ENCODE data around the gene AMH.
"Not testable (repeated sequence)": the region's sequence is repeated elsewhere in the genome, so short reads cannot be mapped to it uniquely, and the experiment has no call there.

AMH gene

DNA sequence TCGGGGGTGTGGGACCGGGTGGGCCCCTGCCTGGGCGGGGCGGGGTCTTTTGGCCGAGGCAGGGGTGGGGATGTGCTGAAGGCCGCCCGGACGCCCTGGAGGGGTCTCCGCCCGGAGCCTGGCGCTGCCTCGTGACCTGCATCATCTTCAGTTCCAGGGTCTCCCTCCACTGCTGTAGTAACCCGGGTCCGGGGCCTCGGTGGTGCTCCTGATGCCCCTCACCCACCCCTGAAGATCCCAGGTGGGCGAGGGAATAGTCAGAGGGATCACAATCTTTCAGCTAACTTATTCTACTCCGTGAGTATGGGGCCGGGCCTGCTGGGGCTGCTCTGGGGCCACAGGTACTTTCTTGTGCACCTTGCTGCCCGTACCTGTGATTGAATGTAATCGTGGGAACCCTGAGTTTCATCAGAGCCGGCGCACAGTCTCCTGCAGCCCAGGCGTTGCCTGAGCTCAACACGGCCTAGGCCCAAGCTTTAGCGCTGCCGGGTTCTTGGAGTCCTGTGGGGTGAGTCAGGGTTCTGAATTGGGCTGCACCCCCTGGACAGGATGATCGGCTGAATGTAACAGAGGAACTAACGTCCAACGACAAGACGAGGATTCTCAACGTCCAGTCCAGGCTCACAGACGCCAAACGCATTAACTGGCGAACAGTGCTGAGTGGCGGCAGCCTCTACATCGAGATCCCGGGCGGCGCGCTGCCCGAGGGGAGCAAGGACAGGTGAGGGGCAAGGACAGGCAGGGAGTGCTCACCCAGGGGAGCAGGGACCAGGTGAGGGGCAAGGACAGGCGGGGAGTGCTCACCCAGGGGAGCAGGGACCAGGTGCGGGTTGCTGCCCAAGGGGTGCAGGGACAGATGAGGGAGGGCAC lies 22.3 kb downstream of the AMH start:
- no peak for DNase-seq

DNA sequence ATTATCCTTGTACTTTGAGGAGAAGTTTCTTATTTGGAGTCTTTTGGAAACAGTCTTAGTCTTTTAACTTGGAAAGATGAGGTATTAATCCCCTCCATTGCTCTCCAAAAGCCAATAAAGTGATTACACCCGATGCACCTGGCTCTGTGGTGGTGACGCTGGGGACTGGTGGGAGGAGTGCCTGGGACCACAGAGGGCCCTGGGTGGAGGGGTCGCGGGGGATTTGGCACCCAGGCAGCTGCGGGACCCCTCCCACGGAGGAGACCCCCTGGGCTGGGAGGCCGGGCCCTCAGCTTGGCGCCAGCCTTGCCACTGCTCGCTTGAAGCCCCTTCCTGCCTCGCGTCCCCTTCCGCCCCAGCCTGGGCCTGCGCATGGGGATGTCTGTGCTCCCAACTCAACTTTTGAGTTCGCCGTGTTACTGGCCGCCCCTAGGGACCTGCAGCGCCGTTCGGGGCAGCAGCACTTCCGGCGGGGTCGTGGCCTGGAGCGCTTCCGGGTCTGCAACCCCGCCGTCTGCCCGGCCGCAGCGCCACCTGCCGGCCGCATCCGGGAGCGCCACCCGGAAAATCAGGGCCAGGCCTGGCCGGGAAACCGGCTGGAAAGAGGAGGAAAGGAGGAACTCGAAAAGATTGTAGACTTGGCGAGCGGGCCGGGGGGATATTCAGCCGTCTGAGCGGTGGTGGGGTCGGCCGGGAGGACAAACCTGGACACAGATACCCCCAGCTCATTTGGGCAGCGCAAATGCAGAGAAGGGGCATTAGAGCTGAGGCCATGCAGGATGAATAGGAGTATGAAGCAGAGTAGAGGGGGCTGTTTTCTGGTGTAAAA lies 24.4 kb downstream of the AMH start:
- peak; percentile 38 for DNase-seq

DNA sequence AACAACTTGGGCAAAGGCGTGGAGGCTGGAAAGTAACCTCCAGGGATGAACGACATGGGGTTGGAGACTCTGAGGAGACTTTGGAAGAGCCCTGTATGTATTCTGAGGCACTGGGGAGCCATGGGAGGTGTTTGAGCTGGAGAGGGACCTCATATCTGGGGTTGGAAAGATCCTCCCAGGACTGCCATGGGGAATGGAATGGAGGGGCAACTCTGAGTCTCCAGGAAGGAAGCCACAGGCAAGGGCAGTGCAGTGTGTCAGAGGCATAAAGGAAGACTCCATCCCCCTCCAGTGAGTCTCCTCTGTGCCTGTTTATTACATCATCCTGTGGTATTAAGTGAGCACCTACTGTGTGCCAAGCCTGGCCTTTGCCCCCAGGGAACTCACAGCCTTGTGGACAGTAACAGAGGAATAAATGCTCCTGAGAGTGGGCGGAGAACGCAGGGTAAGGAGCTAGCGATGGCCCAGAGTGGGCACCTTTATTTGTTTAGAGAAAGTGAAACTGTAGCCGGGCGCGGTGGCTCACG lies 25.1 kb downstream of the AMH start:
- DNase-seq: no peak

DNA sequence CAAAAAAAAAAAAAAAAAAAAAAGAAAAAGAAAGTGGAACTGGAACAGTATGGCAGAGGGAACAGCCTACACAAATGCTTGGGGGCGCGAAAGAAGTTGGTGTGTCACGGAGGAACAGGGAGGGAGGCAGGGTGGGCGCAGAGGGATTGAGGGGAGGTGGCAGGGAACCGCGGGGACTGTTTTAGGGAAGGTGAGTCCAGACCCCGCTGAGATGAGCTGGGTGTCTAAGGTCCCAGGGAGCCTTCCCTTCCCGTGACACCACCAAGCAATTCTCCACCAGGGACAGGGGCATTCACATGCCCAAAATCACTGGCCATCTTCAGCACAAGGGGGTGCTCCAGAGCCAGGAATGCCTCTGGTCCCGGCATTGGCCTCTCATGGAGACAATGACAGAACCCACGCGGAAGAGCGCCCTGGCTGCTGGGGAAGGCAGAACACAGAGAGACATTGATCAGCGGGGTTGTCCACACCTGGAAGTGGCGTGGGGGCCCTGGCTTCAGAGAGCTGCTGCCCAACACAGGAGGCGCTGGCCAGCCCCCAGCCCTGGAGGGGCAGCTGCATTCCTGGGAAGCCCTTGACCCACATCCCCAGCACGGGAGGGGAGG lies 25.9 kb downstream of the AMH start:
- DNase-seq: no peak

DNA sequence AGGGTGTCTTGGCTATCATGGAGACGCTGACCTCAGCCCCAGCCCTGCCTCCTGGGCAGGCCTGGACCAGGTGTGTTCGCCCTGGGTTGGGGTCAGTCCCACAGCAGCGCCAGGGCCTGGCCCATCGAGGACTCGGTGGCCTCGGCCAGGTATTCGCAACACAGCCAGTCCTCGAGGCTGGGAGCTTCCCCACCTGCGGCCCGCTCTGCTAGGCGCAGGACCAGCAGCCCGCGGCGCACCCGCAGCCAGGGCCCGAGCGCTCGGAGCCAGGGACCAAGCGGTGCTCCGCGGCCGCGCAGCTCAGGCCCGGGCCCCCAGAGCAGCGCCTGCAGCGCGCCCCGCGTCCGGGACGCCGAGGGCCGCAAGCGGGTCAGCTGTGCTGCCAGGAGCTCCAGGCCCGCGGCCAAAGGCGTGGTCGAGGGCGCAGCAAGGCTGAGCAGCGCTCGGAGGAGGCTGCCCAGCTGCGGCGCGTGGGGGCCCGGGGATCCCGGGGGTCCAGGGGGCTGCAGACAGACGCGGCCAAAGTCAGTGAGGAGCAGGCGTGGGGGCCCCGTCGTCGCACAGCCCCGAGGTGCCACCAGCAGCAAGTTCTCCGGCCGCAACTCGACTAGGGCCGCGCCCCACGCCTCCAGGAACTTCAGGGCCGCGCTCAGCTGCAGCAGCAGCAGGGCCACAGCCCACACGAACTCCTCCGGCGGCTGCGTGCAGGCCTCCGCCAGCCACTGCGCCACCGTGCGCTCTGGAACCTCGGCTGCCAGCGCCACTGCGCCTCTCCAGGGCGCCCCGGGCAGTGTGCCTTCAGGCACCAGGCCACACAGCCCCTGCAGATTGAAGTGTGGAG lies 26.7 kb downstream of the AMH start:
- DNase-seq: no peak

DNA sequence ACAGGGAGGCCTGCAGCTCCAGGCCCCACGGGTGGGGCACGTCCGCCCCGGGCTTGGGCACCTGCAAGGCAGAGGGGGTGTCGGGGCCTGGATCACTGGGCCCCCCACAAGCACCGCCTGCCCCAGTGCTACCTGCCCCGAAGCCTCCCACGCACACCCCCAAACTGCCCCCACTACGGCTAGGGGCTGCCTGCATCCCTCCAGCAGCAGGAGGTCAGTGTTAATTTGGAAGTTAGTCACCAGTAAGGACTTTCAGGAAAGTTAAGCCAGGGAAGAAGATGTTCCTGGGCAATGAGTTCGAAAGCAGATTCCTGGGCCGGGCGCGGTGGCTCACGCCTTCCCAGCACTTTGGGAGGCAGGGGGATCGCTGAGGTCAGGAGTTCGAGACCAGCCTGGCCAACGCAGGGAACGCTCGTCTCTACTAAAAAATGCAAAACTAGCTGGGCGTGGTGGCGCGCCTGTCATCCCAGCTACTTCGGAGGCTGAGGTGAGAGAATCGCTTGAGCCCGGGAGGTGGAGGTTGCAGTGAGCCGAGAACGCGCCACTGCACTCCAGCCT lies 27.4 kb downstream of the AMH start:
- DNase-seq: no peak

DNA sequence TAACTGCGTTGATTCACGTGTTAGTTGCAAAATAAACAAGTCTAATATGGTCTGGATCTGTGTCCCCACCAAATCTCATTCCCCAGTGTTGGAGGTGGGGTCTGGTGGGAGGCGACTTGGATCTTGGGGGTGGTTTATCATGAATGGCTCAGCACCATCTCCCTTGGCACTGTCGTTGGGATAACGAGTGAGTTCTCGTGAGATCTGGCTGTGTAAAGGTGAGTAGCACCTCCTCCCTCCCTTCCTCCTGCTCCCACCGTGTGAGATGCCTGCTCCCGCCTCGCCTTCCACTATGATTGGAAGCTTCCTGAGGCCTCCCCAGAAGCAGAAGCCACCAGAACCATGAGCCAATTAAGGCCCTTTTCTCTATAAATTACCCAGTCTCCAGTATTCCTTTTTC lies 28.0 kb downstream of the AMH start:
- DNase-seq: no peak

DNA sequence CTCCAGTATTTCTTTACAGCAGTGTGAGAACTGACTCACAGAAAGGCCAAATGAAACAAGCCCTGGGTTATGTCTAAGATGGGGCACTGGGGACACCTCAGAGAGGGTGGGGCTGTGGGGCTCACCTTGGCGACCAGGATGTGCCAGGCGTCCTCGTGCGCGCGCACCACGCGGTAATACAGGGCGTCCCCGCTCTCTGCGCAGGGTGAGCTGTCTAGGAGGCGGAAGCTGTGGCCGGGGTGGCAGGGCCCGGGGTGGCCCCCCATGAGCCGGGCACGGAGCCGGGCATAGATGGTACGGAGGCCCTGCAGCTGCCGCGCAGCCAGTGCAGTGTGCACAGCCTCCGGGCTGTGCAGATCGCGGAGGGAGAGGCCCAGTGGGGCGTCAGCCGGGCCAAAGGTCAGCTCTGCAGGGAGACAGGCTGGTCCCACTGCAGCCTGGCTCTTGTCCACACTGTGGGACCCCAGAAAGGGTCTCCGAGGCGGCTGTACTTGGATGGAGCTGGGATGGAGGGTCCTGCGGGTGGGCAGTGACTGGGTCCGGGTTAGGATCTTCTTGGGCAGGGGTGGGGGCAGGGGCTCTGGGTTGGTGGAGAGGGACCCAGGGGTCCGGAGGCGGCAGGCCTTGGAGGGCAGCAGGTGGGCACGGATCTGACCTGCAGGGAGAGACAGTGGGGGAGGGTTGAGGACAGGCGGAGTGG lies 29.5 kb downstream of the AMH start:
- no peak for DNase-seq

DNA sequence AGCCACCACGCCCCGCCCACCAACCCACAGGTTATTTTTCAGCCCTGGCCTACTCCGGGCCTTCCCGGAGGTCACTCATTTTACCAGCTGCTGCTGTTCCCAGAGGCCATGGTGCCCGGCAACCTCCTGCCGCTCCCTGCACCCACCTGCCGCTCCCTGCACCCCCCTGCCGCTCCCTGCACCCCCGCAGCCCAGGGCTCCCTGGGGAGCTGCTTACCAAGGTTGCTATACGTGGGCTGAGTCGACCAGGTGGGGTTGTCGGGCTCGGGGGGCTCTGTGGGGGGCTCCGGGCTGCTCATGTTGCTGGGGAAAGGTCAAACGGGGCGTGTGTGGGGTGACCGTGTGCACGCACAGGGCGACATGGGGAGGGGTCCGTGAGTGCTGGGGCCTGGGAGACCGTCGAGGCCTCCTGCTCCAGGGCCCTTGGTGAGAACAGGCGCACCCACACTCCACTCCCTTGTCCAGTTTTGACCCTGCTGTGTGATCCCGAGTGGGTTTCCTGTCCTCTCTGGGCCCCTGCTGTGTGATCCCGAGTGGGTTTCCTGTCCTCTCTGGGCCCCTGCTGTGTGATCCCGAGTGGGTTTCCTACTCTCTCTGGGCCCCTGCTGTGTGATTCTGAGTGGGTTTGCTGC lies 31.6 kb downstream of the AMH start:
- DNase-seq: no peak

DNA sequence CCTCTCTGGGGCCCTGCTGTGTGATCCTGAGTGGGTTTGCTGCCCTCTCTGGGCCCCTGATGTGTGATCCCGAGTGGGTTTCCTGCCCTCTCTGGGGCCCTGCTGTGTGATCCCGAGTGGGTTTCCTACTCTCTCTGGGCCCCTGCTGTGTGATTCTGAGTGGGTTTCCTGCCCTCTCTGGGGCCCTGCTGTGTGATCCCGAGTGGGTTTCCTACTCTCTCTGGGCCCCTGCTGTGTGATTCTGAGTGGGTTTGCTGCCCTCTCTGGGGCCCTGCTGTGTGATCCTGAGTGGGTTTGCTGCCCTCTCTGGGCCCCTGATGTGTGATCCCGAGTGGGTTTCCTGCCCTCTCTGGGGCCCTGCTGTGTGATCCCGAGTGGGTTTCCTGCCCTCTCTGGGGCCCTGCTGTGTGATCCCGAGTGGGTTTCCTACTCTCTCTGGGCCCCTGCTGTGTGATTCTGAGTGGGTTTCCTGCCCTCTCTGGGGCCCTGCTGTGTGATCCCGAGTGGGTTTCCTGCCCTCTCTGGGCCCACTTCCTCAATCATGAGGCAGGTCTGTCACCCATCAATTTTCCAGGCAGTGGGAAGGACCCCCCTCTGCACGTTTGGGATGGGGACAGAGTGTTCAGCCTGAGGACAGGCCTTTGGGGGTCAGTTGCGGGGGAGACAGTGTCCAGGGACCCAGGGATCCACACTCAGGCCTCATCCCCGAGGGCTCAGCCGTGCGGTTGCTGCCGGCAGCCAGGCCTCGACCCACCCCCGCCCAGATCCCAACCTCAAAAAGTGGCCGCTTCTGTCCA lies 32.3 kb downstream of the AMH start:
- not testable (repeated sequence) for DNase-seq

DNA sequence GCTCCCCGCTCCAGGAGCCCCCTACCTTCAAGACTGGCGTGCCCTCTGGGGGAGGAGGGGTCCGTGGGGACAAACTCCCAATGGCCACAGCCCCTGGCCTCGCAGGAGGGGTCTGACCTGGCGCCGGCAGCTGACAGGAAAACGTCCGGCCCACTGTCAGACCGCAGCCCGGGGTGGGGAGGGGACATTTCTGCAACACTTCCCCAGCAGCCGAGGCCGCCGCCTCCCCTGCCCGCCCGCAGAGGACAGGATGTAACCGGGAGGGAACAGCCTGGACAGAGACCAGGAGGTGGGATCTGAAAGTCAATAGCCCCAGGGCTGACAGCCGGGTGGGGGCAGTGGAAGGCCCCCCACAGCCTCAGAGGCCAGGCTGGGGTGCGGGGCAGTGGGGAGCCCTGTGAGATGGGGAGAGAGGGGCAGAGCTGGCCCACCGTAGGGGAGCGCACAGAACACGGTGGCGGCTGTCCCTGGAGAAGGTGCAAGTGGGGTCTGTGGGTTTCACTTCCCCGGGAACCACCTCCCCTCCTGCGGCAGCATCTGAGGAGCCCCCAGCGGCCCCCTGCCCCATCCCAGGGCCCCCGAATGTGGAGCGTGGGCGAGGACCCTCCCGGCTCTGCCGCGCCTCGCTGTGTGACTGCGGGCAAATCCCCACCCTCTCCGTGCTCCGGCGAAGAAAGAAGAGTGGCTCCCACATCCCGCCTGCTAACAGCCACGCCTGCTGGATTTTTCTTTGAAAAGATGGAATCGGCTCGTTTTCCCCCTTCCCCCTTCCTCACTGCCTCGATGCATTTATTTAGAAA lies 33.1 kb downstream of the AMH start, which contains the start of gene PEAK3:
PEAK3 (minus strand) TSS at position 114 of the 800 bp plus-strand sequence. CDS start 1,244 bp downstream, outside the sequence.
- DNase-seq: no peak

DNA sequence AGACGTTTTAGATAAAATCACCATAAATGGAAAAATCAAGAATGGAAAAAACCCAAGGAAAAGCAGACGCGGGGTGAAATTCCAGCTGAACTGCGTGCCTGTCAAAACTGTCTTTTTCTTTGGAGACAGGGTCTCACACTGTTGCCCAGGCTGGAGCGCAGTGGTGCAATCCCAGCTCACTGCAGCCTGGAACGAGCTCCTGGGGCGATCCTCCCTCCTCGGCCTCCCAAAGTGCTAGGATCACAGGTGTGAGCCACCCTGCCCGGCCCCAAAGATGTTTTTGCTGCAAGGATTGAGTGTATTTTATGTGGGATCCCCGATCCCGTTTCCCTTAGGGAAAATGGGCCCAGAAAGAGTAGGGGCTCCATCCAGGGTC lies 33.7 kb downstream of the AMH start:
- no peak for DNase-seq

DNA sequence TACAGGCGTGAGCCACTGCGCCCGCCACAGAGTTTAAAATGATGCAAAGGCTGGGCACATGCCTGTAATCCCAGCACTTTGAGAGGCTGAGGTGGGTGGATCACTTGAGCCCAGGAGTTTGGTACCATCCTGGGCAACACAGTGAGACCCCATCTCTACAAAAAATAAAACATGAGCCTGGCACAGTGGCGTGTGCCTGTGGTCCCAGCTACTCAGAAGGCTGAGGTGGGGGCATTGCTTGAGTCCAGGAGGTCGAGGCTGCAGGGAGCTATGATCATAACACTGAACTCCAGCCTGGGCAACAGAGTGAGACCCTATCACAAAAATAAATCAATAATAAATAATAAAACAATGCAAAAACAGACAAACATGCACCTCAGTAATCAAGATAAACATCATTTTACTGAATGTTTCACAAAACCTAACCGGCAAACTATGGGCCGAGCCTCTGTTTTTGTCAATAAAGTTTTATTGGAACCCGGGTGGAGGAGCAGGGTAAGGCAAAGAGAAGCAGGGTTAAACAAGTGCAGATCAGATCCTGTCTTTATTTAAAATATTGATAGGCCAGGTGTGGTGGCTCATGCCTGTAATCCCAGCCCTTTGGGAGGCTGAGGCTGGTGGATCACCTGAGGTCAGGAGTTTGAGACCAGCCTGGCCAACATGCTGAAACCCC lies 34.8 kb downstream of the AMH start:
- DNase-seq: no peak

DNA sequence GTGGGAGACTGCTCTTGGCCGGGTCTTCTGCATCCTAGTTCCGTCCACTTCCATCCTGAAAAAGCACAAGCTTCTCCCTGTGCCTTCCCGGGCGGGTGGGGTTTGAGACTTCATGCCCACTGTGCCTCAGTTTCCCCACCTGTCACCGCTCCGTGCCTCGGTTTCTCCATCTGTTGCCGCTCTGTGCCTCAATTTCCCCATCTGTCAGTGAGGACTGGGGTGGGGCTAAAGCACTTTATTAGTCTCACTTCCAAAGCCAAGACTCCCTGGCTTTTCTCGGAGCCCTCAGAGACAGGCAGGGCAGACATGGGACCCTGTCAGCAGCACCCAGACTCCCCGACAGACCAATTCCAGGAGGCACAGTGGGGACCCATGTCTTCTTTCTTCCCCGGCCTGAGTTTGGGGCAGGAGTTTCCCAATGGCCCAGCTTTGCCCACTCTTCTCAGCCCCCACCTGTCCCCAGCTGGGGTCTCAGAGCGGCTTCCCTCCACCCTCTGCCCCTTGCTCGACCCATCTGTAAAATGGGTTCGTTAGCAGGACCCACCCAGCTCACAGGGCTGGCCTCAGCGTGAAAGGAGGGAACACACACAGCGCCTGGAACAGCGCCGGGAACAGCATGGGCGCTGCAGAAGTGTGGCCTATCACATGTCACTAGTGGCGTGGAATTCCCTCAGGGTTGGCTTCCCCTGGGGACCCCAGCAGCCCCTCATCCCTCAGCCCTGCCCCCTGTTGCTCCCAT lies 37.4 kb downstream of the AMH start:
- no peak for DNase-seq

DNA sequence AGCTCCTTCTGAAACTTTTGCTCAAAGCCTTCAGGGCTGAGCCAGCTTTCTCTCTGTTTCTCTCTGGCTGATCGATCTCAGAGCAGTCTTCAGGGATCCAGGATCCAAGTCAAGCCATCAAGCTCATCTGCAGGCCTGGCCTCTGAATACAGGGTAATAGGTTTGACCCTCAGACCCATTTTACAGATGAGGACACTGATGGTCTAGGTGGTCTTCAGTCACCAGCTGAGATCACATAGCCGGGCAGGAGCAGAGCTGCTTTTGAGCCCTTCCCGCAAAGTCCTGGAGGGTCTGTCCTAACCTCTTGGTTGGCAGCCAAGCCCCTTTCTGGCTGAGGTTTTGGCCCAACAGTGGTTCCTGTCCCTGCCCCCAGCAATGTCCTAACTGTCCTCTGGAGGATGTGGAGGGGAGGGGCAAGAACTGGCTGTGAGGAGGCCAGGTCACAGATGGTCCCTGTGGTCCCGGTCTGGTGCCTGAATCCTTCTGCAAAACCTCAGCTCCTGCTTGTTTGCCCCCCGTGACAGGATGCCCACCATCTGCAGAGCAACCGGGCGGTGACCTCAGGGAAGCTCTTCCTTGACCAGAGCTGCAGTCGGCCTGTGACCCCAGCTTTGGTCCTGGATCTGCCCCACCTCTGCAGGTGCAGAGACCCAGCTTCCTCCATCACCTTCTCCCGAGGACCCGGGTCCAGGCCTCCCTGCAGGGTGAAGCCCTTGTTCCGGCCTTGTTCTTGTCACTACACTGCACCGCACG lies 38.6 kb downstream of the AMH start:
- DNase-seq: no peak

DNA sequence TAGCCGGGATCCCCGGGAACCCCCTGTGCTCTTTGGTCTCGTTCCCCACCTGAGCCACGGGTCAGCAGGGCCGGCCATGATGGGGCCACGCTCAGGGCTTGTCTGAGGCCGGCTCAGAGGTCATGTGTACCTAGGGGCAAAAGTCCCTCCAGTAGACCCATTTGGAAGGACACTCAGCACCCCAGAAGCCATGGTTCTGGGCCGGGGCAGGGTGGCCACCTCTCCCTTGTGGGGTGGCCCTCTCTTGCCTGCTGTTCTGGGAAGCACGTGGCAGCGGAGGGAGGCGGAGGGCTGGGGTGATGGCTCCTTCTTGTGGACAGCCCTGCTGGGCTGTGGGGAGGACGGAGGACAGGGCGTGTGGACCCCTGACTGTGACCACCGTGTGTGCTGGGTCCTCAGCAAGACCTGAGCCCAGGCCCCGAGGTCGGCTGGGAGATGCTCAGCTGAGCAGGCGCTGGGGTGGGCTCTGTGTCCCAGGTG lies 39.3 kb downstream of the AMH start:
- no peak for DNase-seq
